CD4-positive, alpha-beta T cell treated with Interleukin-21 for 1 hour (primary cell): ENCODE data around the gene GMNC.

ENCODE experiments used
- DNase-seq: peaks from one replicate; pipeline ENCODE4 v3.0.0-alpha.2; 2020

GMNC gene

DNA sequence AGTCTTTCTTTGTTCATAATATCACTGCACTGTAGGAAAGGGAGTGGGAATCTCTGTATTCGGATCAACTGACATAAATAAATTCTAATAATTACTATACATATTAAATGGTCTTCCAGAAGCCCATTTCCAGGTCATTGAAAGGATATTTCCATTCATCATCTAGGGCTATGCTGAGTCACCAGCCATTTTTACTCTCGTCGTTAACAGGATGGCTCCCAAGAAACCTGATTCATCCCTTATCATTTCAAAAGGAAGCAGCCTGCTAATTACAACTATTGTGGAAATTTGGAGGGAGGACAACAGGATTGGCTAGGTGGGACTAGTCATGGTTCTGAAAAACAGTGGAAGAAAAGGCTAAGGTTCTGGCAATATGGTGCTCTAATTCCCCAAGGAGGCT is 13.6 kb downstream of the GMNC start:
- DNase-seq: no peak

DNA sequence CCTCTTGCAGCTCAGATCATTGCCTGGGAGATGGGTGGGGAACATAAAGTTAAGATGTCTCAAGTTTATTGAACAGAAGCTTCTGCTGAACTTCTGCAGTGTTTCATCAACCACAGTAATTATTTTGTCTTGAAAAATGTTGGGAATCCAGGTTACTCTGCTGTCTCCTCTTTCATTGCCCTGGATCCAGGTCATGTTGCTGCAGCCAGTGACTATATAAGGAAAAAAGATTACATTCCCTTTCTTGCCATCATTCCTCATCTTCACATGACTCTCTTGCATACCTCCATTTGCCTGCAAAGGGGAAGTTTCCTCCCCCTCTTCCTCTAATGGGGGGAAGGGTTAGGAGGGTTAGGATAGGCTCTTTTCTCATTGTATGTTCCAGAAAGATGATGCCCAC is 15.1 kb downstream of the GMNC start:
- no peak for DNase-seq

GRCh38 chr3:190840146-190840545 is 22.3 kb downstream of the GMNC start:
- DNase-seq: no peak

GRCh38 chr3:190831225-190831624 is 31.3 kb downstream of the GMNC start:
- DNase-seq: no peak

DNA sequence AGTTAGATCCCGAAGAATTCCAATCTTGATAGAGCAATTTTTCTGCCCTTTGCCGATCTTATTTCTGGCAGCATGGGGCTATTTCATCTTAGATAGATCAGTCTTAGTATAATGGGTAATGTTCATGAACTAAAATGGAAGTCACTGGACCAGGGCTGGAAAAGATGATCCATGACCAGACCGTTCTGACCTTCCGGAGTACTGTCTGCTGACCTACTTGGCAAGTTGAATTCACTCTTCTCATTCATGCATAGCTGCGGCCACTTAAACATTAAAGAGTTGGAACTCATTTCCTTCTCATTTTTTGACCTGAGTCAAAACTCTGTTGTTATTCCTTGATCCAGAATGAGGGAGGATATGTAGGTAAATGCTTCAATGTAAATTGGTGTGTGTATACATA is 32.5 kb downstream of the GMNC start:
- no peak for DNase-seq

GRCh38 chr3:190826018-190826417 is 36.5 kb downstream of the GMNC start:
- DNase-seq: no peak

GRCh38 chr3:190825386-190826016 is 37.0 kb downstream of the GMNC start:
- DNase-seq: no peak

DNA sequence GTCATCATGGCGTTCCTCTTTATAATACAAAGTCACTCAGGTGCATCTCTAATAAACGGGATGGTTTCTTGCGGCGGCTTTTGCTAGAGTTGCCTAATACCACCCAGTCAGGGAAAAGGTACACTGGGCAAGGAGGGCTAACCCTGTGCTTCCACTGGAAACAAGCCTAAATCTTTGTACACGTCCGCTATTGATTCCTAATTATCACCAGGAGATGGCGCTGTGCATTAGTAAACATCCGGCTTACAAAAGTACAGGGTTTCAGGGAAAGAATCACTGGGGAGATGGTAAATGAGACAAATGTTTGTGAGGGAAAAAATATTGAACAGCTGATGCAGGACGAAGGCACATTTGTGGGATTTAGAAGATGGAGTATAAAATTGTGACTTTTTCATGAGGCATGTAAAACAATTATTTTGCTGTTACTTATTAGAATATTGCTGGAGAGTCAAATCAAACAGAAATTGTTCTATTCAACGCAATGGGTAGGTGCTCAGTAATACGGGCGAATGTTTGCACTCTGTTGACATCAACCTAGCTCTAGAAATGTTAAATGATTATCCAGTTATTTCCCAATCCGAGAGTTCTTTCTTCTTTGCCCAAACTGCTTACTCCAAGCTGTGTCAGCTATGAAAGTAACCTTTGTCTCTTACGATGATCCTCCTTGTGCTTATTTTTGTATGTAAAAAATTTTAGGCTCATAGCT is 50.6 kb downstream of the GMNC start:
- no peak for DNase-seq

- DNase-seq: no peak
These were observed 51.5 kb downstream of the GMNC start for GRCh38 chr3:190810957-190811356.

- DNase-seq: no peak
These were observed 53.1 kb downstream of the GMNC start for GRCh38 chr3:190809351-190809750.

- no peak for DNase-seq
These were observed 54.6 kb downstream of the GMNC start for GRCh38 chr3:190807719-190808375.
